Lung (tissue), 5 donors: Measurements from ENCODE around the gene SERTAD1. TPM values are rescaled to one million over a fixed set of nuclear protein-coding genes. Genes with fewer than 3 reads are reported as not detected.

Experiments
- polyA plus RNA-seq, 2 donors: library from polyadenylated mRNA; stranded (reverse); fragments of 200-250 nt; gene quantifications; one replicate each; pipeline ENCODE4 v1.2.1, GENCODE V29; 2013
- small RNA-seq: library from RNA; depleted of rRNA; stranded (forward); fragments of <200 nt; gene quantifications from one replicate; pipeline ENCODE3, GENCODE V24; 2014; ENCODE audit warnings: low replicate concordance
- total RNA-seq, 2 donors: library from RNA; depleted of rRNA in 1 of 2; stranded (reverse); fragments of >200 nt in 1 of 2; gene quantifications; one replicate each; pipeline ENCODE4 v1.2.1, GENCODE V29; 2014 to 2021
- donor health status: Bipolar disorder and iron deficiency.
- donor health status: healthy.
- donor health status: DM: yes; HTN: yes; CAD: no.

The SERTAD1 gene
- total and polyA plus RNA-seq, 4 donors: 10.8 to 37.9 (median 24.2) TPM

Small RNA genes lying within 50 kb of the gene (small RNA-seq; reads per million reads assigned to genes)
- not detected for gene RF00017

Other genes with a start within 250 kb of the SERTAD1 start
- 10 to 100 TPM in 1 of 2 donors, 1 to 10 TPM in 1; 4.4 to 18.0 TPM for gene MAP3K10, start 234.6 kb downstream of the SERTAD1 start, total RNA-seq
- gene MAP3K10, start 234.6 kb downstream of the SERTAD1 start, polyA plus RNA-seq: 10 to 100 TPM in 1 of 2 donors, 1 to 10 TPM in 1; 6.9 to 15.7 TPM
- gene TTC9B, start 207.6 kb downstream of the SERTAD1 start, total RNA-seq: not detected
- gene TTC9B, start 207.6 kb downstream of the SERTAD1 start, polyA plus RNA-seq: not detected
- gene CCNP, start 199.3 kb downstream of the SERTAD1 start, total RNA-seq: under 1 TPM; 0.52 to 0.68 TPM
- under 1 TPM; 0.07 to 0.28 TPM for gene CCNP, start 199.3 kb downstream of the SERTAD1 start, polyA plus RNA-seq
- gene AKT2, start 140.6 kb downstream of the SERTAD1 start, total RNA-seq: 100 to 1,000 TPM; 117 to 138 TPM
- gene AKT2, start 140.6 kb downstream of the SERTAD1 start, polyA plus RNA-seq: 10 to 100 TPM; 62.3 to 69.7 TPM
- 10 to 100 TPM in 1 of 2 donors, 1 to 10 TPM in 1; 9.8 to 18.0 TPM for gene C19orf47, start 77.6 kb downstream of the SERTAD1 start, total RNA-seq
- gene C19orf47, start 77.6 kb downstream of the SERTAD1 start, polyA plus RNA-seq: 10 to 100 TPM; 11.7 to 26.3 TPM
- gene PLD3, start 77.3 kb downstream of the SERTAD1 start, total RNA-seq: 100 to 1,000 TPM; 257 to 407 TPM
- gene PLD3, start 77.3 kb downstream of the SERTAD1 start, polyA plus RNA-seq: 100 to 1,000 TPM; 205 to 219 TPM
- under 1 TPM in 1 of 2 donors, not detected in 1; 0.43 TPM for gene HIPK4, start 35.8 kb downstream of the SERTAD1 start, total RNA-seq
- gene HIPK4, start 35.8 kb downstream of the SERTAD1 start, polyA plus RNA-seq: under 1 TPM; 0.10 to 0.22 TPM
- gene PRX, start 12.6 kb downstream of the SERTAD1 start, total RNA-seq: 10 to 100 TPM; 25.6 to 43.8 TPM
- gene PRX, start 12.6 kb downstream of the SERTAD1 start, polyA plus RNA-seq: 10 to 100 TPM; 16.9 to 30.1 TPM
- 10 to 100 TPM; 33.0 to 37.5 TPM for gene SERTAD3, start 18.3 kb upstream of the SERTAD1 start, total RNA-seq
- 10 to 100 TPM; 28.9 to 34.6 TPM for gene SERTAD3, start 18.3 kb upstream of the SERTAD1 start, polyA plus RNA-seq
- gene BLVRB, start 39.8 kb upstream of the SERTAD1 start, total RNA-seq: 100 to 1,000 TPM; 135 to 190 TPM
- 100 to 1,000 TPM; 331 to 413 TPM for gene BLVRB, start 39.8 kb upstream of the SERTAD1 start, polyA plus RNA-seq
- under 1 TPM; 0.68 to 0.80 TPM for gene SPTBN4, start 41.0 kb upstream of the SERTAD1 start, total RNA-seq
- under 1 TPM; 0.58 to 0.75 TPM for gene SPTBN4, start 41.0 kb upstream of the SERTAD1 start, polyA plus RNA-seq
- 100 to 1,000 TPM in 1 of 2 donors, 10 to 100 TPM in 1; 21.1 to 105 TPM for gene SHKBP1, start 150.9 kb upstream of the SERTAD1 start, total RNA-seq
- 100 to 1,000 TPM in 1 of 2 donors, 10 to 100 TPM in 1; 89.0 to 191 TPM for gene SHKBP1, start 150.9 kb upstream of the SERTAD1 start, polyA plus RNA-seq
- 100 to 1,000 TPM; 203 to 290 TPM for gene LTBP4, start 175.4 kb upstream of the SERTAD1 start, total RNA-seq
- 10 to 100 TPM; 73.0 to 99.4 TPM for gene LTBP4, start 175.4 kb upstream of the SERTAD1 start, polyA plus RNA-seq